ENCODE data around the gene FAM83D.

- TF ChIP-seq, protein P1, sequence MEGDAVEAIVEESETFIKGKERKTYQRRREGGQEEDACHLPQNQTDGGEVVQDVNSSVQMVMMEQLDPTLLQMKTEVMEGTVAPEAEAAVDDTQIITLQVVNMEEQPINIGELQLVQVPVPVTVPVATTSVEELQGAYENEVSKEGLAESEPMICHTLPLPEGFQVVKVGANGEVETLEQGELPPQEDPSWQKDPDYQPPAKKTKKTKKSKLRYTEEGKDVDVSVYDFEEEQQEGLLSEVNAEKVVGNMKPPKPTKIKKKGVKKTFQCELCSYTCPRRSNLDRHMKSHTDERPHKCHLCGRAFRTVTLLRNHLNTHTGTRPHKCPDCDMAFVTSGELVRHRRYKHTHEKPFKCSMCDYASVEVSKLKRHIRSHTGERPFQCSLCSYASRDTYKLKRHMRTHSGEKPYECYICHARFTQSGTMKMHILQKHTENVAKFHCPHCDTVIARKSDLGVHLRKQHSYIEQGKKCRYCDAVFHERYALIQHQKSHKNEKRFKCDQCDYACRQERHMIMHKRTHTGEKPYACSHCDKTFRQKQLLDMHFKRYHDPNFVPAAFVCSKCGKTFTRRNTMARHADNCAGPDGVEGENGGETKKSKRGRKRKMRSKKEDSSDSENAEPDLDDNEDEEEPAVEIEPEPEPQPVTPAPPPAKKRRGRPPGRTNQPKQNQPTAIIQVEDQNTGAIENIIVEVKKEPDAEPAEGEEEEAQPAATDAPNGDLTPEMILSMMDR (IDR thresholded peaks at IDR 0.05), result no peak
- TF ChIP-seq POLR2A (IDR thresholded peaks at IDR 0.05), result no peak
Measured at GRCh38 chr20:38877483-38877882, 48.7 kb upstream of the FAM83D start.
